OCI-LY7 (cell line): ENCODE measurements around the gene ALDH9A1.
"Not testable (repeated sequence)": the region's sequence is repeated elsewhere in the genome, so short reads cannot be mapped to it uniquely, and the experiment has no call there.

ENCODE experiments used
- EZH2phosphoT487 ChIP-seq: fragments of 200-600 bp; sonication (generic); IDR thresholded peaks from 2 replicates; pipeline ENCODE4 v1.6.1; 2018; ENCODE audit warnings: low read depth, borderline replicate concordance, mild to moderate bottlenecking, mixed run types, antibody characterized with exemption, low read length, moderate library complexity, mixed read lengths
- TF ChIP-seq, protein P1 (sequence below): fragments of 200-600 bp; sonication (generic); conservative IDR thresholded peaks from 2 replicates; pipeline ENCODE4 v1.5.1; 2014; ENCODE audit warnings: mild to moderate bottlenecking, antibody characterized with exemption, low read length, moderate library complexity, mixed read lengths

DNA sequence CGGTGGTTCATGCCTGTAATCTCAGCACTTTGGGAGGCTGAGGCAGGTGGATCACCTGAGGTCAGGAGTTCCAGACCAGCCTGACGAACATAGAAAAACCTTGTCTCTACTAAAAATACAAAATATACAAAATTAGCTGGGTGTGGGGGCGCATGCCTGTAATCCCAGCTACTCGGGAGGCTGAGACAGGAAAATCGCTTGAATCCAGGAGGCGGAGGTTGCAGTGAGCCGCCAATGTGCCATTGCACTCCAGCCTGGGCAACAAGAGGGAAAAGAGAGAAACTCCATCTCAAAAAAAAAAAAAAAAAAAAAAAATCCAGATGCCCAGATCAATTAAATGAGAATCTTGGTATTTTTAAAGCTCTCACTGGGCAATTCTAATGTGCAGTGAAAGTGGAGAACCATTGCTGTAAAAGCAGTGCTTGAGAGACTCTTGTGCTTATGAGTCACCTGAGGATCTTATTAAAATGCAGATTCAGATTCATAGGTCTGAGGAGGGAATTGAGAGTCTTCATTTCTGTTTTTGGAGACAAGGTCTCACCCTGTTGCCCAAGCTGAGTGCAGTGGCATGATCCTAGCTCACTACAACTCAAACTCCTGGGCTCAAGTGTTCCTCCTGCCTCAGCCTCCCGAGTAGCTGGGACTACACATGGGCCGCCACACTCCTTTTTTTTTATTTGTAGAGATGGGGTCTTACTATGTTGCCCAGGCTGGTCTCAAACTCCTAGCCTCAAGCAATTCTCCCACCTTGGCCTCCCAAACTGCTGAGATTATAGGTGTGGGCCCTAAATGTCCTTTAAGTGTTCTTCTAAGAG, 39.4 kb downstream of the ALDH9A1 start:
- TF ChIP-seq, protein P1, sequence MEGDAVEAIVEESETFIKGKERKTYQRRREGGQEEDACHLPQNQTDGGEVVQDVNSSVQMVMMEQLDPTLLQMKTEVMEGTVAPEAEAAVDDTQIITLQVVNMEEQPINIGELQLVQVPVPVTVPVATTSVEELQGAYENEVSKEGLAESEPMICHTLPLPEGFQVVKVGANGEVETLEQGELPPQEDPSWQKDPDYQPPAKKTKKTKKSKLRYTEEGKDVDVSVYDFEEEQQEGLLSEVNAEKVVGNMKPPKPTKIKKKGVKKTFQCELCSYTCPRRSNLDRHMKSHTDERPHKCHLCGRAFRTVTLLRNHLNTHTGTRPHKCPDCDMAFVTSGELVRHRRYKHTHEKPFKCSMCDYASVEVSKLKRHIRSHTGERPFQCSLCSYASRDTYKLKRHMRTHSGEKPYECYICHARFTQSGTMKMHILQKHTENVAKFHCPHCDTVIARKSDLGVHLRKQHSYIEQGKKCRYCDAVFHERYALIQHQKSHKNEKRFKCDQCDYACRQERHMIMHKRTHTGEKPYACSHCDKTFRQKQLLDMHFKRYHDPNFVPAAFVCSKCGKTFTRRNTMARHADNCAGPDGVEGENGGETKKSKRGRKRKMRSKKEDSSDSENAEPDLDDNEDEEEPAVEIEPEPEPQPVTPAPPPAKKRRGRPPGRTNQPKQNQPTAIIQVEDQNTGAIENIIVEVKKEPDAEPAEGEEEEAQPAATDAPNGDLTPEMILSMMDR: not testable (repeated sequence)
- not testable (repeated sequence) for TF ChIP-seq EZH2phosphoT487
